K562 (cell line): Measurements from ENCODE around the gene EFNA5. TPM values are rescaled to one million over a fixed set of nuclear protein-coding genes. Genes with fewer than 3 reads are reported as not detected.

ENCODE experiments used
- ATAC-seq: fragments of 200-7000 bp; cut with Tn5 transposase; 3 replicates; pipeline ENCODE4 v1.9.1; 2020; ENCODE audit warnings: moderate library complexity
- BruUV-seq: library from RNA; stranded (reverse); fragments of 400-500 nt; replicated peaks from 2 replicates; lab custom pipeline; 2021; lab: Mats Ljungman, UMichigan
- CTCF ChIA-PET: fragments of 300-600 bp; formaldehyde crosslinking; extraction: SDS; loops from one replicate; lab custom pipeline; 2021; ENCODE audit warnings: low intra/inter-chr PET ratio; lab: Yijun Ruan, JAX
- POLR2A ChIA-PET: fragments of 300-600, 350-650 bp; sonication (Branson Sonifier 250); formaldehyde crosslinking; extraction: SDS; loops from one replicate; lab custom pipeline; 2021; ENCODE audit warnings: antibody characterized with exemption, inconsistent platforms; lab: Yijun Ruan, JAX
- DNase-seq, 4 experiments: peaks; one replicate each; pipeline versions ENCODE4 v3.0.0 to v3.0.0-alpha.2; 2011 to 2018; ENCODE audit warnings: low spot score in 3 of 4, mixed read lengths in 3 of 4; ENCODE audit errors: extremely low read depth in 1 of 4
- FAIRE-seq: peaks from 2 replicates; lab custom pipeline; 2011; peaks lifted over from hg19 to GRCh38; lab: Jason Lieb, UNC
- H2AFZ ChIP-seq: 2 replicates; pipeline ENCODE4 v1.6.0; 2011; ENCODE audit warnings: low read depth, low read length, control low read depth, inconsistent platforms
- H3K27ac ChIP-seq: fragments of 200-600 bp; 3 replicates; pipeline ENCODE4 v1.8.0; 2011; ENCODE audit warnings: low read depth, mild to moderate bottlenecking, control low read depth, inconsistent platforms, low read length, moderate library complexity, mixed read lengths; ENCODE audit errors: extremely low read depth
- H3K27me3 ChIP-seq, 2 experiments: fragments of 300-600 bp in 1 of 2; 2 replicates in 1 of 2; 3 replicates in 1 of 2; pipeline versions ENCODE4 v1.6.0 to v1.8.0; 2011; ENCODE audit warnings: inconsistent platforms in 2 of 2, low read length in 2 of 2, mild to moderate bottlenecking in 1 of 2, mixed read lengths in 1 of 2, moderate library complexity in 1 of 2; ENCODE audit not compliant: control insufficient read depth in 2 of 2, insufficient read depth in 2 of 2
- H3K36me3 ChIP-seq: fragments of 300-600 bp; 3 replicates; pipeline ENCODE4 v1.8.0; 2011; ENCODE audit warnings: mild to moderate bottlenecking, low read length, inconsistent platforms; ENCODE audit not compliant: control insufficient read depth, insufficient read depth
- H3K4me1 ChIP-seq, 2 experiments: fragments of 200-600 bp in 1 of 2; replicated peaks in 1 of 2; 2 replicates in 1 of 2; 3 replicates in 1 of 2; pipeline versions ENCODE4 v1.5.1 to v1.8.0; 2011; ENCODE audit warnings: inconsistent platforms in 2 of 2, low read length in 2 of 2, mild to moderate bottlenecking in 1 of 2, mixed read lengths in 1 of 2, moderate library complexity in 1 of 2; ENCODE audit not compliant: control insufficient read depth in 2 of 2, insufficient read depth in 2 of 2
- H3K4me2 ChIP-seq: 2 replicates; pipeline ENCODE4 v1.6.1; 2011; ENCODE audit warnings: low read length, control low read depth, inconsistent platforms, mixed read lengths; ENCODE audit not compliant: insufficient read depth
- H3K4me3 ChIP-seq: fragments of 200-600 bp; sonication (generic), shearing (Covaris generic); 2 replicates; pipeline ENCODE4 v1.5.1; 2016; ENCODE audit warnings: control low read depth, inconsistent platforms
- H3K79me2 ChIP-seq: fragments of 200-600 bp; 3 replicates; pipeline ENCODE4 v1.8.0; 2011; ENCODE audit warnings: low read length, inconsistent platforms; ENCODE audit not compliant: control insufficient read depth, insufficient read depth
- H3K9ac ChIP-seq, 2 experiments: 2 replicates each; pipeline versions ENCODE4 v1.6.0 to v1.6.1; 2011; ENCODE audit warnings: low read depth in 2 of 2, low read length in 2 of 2, control low read depth in 1 of 2, inconsistent platforms in 1 of 2, mild to moderate bottlenecking in 1 of 2, mixed read lengths in 1 of 2; ENCODE audit not compliant: insufficient read depth in 1 of 2
- H3K9me1 ChIP-seq: one replicate; pipeline ENCODE4 v1.6.0; 2011; ENCODE audit warnings: inconsistent platforms, mild to moderate bottlenecking, low read length, moderate library complexity; ENCODE audit not compliant: control insufficient read depth, insufficient read depth
- H3K9me3 ChIP-seq: replicated peaks from 2 replicates; pipeline ENCODE4 v1.5.1; 2011; ENCODE audit warnings: low read depth, low read length, inconsistent platforms; ENCODE audit not compliant: control insufficient read depth, insufficient read depth
- H4K20me1 ChIP-seq: replicated peaks from 2 replicates; pipeline ENCODE4 v1.6.1; 2011; ENCODE audit warnings: low read length, inconsistent platforms, mixed read lengths; ENCODE audit not compliant: control insufficient read depth, insufficient read depth
- BCOR ChIP-seq: fragments of 450-650 bp; IDR thresholded peaks from 2 replicates; pipeline ENCODE4 v1.6.1; 2016
- CBX5 ChIP-seq: IDR thresholded peaks from 2 replicates; pipeline ENCODE4 v1.6.1; 2014; ENCODE audit warnings: low read depth, borderline replicate concordance
- EWSR1 ChIP-seq: fragments of 450-650 bp; IDR thresholded peaks from 2 replicates; pipeline ENCODE4 v1.6.1; 2018; ENCODE audit warnings: borderline replicate concordance, mild to moderate bottlenecking, low read depth, moderate library complexity; ENCODE audit not compliant: partially characterized antibody
- GTF2A2 ChIP-seq: IDR thresholded peaks from 2 replicates; pipeline ENCODE4 v1.6.1; 2016; ENCODE audit warnings: mild to moderate bottlenecking, missing genetic modification characterization, missing compliant biosample characterization
- POLR3G ChIP-seq: IDR thresholded peaks from 2 replicates; pipeline ENCODE4 v1.6.1; 2011; ENCODE audit not compliant: insufficient read length, insufficient replicate concordance; ENCODE audit errors: extremely low read depth
- ZNF124 ChIP-seq: sonication (generic); formaldehyde crosslinking; IDR thresholded peaks from 2 replicates; pipeline ENCODE4 v1.8.1; 2022; ENCODE audit warnings: missing genetic modification reagents
- ZNF57 ChIP-seq: fragments of 450-650 bp; formaldehyde crosslinking; IDR thresholded peaks from 2 replicates; pipeline ENCODE4 v1.4.0; 2020; ENCODE audit warnings: mild to moderate bottlenecking, moderate library complexity
- ZNF584 ChIP-seq: fragments of 200-800 bp; sonication (Bioruptor generic); IDR thresholded peaks from 2 replicates; pipeline ENCODE4 v1.6.1; 2016; ENCODE audit warnings: low read depth, mild to moderate bottlenecking, missing genetic modification characterization, missing compliant biosample characterization
- ZNF830 ChIP-seq: fragments of 250-450 bp; sonication (Bioruptor Pico); IDR thresholded peaks from 2 replicates; pipeline ENCODE4 v1.5.0; 2021; ENCODE audit warnings: mild to moderate bottlenecking
- WGBS: fragments of 100-300 bp; shearing (Covaris generic); methylation state at CpG from one replicate; pipeline ENCODE4 v1.1.6; 2016; ENCODE audit warnings: low coverage, mixed read lengths; ENCODE audit not compliant: insufficient coverage; ENCODE audit errors: missing lambda C conversion rate; 5-methylcytosine and 5-hydroxymethylcytosine counted together
- in situ Hi-C: fragments of 300-500 bp; cut with MboI; formaldehyde crosslinking; loops from 4 replicates; pipeline ENCODE4 v1.15.0; 2018; ENCODE audit warnings: inconsistent platforms, mixed read lengths
- intact Hi-C: fragments of 100-400 bp; cut with micrococcal nuclease; formaldehyde crosslinking; loops from 2 replicates; pipeline ENCODE4 v1.14.2; 2022
- polyA plus RNA-seq, 8 experiments: library from polyadenylated mRNA; depleted of rRNA in 4 of 8; stranded (reverse) in 5 of 8; unstranded in 3 of 8; fragments of >200 nt; fragmentation: Nextera tagmentation in 2 of 8; fragmentation: Illumina TruSeq in 1 of 8; extraction: Ambion mirVana in 2 of 8; extraction: Trizol in 1 of 8; gene quantifications; 2 replicates each; pipeline versions ENCODE4 v1.2.1 to v1.2.3, GENCODE V29; 2011 to 2014; ENCODE audit warnings: inconsistent platforms in 1 of 8, missing spikeins in 1 of 8
- total RNA-seq, 7 experiments: library from RNA; depleted of rRNA in 6 of 7; stranded (reverse); fragments of >200 nt in 6 of 7; fragmentation: Illumina TruSeq in 2 of 7; extraction: Trizol in 2 of 7; gene quantifications; 2 replicates each; pipeline versions ENCODE4 v1.2.1 to v1.2.3, GENCODE V29; 2011 to 2021; ENCODE audit warnings: low replicate concordance in 1 of 7
- TF ChIP-seq, protein P1 (sequence below): fragments of 450-650 bp; IDR thresholded peaks from 2 replicates; pipeline ENCODE4 v1.6.1; 2016; ENCODE audit warnings: mild to moderate bottlenecking, moderate library complexity
- TF ChIP-seq, protein P2 (sequence below): IDR thresholded peaks from 3 replicates; pipeline ENCODE4 v1.6.1; 2011; ENCODE audit warnings: borderline replicate concordance, mild to moderate bottlenecking; ENCODE audit not compliant: insufficient read length, insufficient read depth

The EFNA5 gene
- total and polyA plus RNA-seq, 9 of the 15 experiments (the other 6 are each of a cell fraction or from before 2014, with no cell fraction given), result 0.20 TPM; not detected in 8

GRCh38 chr5:107515521-107516080, 155.1 kb downstream of the EFNA5 start:
- no peaks in the 10 kb centered on the region for H3K79me2 ChIP-seq
- no peak overlapping the region for H3K27ac ChIP-seq
- no peaks in the 10 kb centered on the region for H3K36me3 ChIP-seq
- H3K27me3 ChIP-seq, result no peaks in the 10 kb centered on the region
- no peak overlapping the region for H3K9ac ChIP-seq
- in situ Hi-C loops, result no loop called here
- H3K4me3 ChIP-seq, result no peak overlapping the region
- H3K9me3 ChIP-seq, result no peaks in the 10 kb centered on the region
- ATAC-seq (no peak), FAIRE-seq (no peak), DNase-seq (no peak)
- no TSS peak for BruUV-seq
- intact Hi-C loops, result no loop called here
- 3% methylated on average over 7 of the region's 7 CpGs for WGBS
- no peak overlapping the region for H2AFZ ChIP-seq
- no peaks in the 10 kb centered on the region for H3K4me1 ChIP-seq
- no peak overlapping the region for H3K4me2 ChIP-seq
- POLR2A ChIA-PET, result no interaction called here
- H3K9me1 ChIP-seq, result no peaks in the 10 kb centered on the region
- CTCF ChIA-PET, result no interaction called here
- no peaks in the 10 kb centered on the region for H4K20me1 ChIP-seq
- TF ChIP-seq ZNF584 (no peak), EWSR1 (no peak), ZNF830 (CRISPR knock-in tag) (no peak), ZNF124 (CRISPR knock-in tag) (no peak), POLR3G (no peak), BCOR (no peak), CBX5 (no peak), ZNF57 (CRISPR knock-in tag) (no peak), GTF2A2 (no peak)
- TF ChIP-seq, protein P1, sequence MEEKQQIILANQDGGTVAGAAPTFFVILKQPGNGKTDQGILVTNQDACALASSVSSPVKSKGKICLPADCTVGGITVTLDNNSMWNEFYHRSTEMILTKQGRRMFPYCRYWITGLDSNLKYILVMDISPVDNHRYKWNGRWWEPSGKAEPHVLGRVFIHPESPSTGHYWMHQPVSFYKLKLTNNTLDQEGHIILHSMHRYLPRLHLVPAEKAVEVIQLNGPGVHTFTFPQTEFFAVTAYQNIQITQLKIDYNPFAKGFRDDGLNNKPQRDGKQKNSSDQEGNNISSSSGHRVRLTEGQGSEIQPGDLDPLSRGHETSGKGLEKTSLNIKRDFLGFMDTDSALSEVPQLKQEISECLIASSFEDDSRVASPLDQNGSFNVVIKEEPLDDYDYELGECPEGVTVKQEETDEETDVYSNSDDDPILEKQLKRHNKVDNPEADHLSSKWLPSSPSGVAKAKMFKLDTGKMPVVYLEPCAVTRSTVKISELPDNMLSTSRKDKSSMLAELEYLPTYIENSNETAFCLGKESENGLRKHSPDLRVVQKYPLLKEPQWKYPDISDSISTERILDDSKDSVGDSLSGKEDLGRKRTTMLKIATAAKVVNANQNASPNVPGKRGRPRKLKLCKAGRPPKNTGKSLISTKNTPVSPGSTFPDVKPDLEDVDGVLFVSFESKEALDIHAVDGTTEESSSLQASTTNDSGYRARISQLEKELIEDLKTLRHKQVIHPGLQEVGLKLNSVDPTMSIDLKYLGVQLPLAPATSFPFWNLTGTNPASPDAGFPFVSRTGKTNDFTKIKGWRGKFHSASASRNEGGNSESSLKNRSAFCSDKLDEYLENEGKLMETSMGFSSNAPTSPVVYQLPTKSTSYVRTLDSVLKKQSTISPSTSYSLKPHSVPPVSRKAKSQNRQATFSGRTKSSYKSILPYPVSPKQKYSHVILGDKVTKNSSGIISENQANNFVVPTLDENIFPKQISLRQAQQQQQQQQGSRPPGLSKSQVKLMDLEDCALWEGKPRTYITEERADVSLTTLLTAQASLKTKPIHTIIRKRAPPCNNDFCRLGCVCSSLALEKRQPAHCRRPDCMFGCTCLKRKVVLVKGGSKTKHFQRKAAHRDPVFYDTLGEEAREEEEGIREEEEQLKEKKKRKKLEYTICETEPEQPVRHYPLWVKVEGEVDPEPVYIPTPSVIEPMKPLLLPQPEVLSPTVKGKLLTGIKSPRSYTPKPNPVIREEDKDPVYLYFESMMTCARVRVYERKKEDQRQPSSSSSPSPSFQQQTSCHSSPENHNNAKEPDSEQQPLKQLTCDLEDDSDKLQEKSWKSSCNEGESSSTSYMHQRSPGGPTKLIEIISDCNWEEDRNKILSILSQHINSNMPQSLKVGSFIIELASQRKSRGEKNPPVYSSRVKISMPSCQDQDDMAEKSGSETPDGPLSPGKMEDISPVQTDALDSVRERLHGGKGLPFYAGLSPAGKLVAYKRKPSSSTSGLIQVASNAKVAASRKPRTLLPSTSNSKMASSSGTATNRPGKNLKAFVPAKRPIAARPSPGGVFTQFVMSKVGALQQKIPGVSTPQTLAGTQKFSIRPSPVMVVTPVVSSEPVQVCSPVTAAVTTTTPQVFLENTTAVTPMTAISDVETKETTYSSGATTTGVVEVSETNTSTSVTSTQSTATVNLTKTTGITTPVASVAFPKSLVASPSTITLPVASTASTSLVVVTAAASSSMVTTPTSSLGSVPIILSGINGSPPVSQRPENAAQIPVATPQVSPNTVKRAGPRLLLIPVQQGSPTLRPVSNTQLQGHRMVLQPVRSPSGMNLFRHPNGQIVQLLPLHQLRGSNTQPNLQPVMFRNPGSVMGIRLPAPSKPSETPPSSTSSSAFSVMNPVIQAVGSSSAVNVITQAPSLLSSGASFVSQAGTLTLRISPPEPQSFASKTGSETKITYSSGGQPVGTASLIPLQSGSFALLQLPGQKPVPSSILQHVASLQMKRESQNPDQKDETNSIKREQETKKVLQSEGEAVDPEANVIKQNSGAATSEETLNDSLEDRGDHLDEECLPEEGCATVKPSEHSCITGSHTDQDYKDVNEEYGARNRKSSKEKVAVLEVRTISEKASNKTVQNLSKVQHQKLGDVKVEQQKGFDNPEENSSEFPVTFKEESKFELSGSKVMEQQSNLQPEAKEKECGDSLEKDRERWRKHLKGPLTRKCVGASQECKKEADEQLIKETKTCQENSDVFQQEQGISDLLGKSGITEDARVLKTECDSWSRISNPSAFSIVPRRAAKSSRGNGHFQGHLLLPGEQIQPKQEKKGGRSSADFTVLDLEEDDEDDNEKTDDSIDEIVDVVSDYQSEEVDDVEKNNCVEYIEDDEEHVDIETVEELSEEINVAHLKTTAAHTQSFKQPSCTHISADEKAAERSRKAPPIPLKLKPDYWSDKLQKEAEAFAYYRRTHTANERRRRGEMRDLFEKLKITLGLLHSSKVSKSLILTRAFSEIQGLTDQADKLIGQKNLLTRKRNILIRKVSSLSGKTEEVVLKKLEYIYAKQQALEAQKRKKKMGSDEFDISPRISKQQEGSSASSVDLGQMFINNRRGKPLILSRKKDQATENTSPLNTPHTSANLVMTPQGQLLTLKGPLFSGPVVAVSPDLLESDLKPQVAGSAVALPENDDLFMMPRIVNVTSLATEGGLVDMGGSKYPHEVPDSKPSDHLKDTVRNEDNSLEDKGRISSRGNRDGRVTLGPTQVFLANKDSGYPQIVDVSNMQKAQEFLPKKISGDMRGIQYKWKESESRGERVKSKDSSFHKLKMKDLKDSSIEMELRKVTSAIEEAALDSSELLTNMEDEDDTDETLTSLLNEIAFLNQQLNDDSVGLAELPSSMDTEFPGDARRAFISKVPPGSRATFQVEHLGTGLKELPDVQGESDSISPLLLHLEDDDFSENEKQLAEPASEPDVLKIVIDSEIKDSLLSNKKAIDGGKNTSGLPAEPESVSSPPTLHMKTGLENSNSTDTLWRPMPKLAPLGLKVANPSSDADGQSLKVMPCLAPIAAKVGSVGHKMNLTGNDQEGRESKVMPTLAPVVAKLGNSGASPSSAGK, result no peak
- TF ChIP-seq, protein P2, sequence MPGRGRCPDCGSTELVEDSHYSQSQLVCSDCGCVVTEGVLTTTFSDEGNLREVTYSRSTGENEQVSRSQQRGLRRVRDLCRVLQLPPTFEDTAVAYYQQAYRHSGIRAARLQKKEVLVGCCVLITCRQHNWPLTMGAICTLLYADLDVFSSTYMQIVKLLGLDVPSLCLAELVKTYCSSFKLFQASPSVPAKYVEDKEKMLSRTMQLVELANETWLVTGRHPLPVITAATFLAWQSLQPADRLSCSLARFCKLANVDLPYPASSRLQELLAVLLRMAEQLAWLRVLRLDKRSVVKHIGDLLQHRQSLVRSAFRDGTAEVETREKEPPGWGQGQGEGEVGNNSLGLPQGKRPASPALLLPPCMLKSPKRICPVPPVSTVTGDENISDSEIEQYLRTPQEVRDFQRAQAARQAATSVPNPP, result no peak
